Liver (tissue), 9 donors: ENCODE results near the gene PDILT. TPM values are rescaled to one million over a fixed set of nuclear protein-coding genes. Genes with fewer than 3 reads are reported as not detected.

Experiments
- DNase-seq: peaks from one replicate; pipeline ENCODE4 v3.0.0-alpha.2; 2017; ENCODE audit warnings: low spot score
- H3K27ac ChIP-seq, 2 donors: one replicate each; pipeline ENCODE4 v1.7.0; 2013; ENCODE audit warnings: inconsistent platforms in 2 of 2, low read length in 2 of 2, control low read depth in 1 of 2, low read depth in 1 of 2, mild to moderate bottlenecking in 1 of 2
- H3K27me3 ChIP-seq, 4 donors: one replicate each; pipeline versions ENCODE4 v1.6.1 to v1.7.0; 2013; ENCODE audit warnings: low read length in 3 of 4, inconsistent platforms in 1 of 4, mild to moderate bottlenecking in 1 of 4, moderate library complexity in 1 of 4; ENCODE audit not compliant: control insufficient read depth in 4 of 4, insufficient read depth in 4 of 4
- H3K36me3 ChIP-seq, 4 donors: one replicate each; pipeline versions ENCODE4 v1.6.1 to v1.7.0; 2013; ENCODE audit warnings: low read length in 3 of 4, mild to moderate bottlenecking in 3 of 4, low read depth in 1 of 4, moderate library complexity in 1 of 4; ENCODE audit not compliant: control insufficient read depth in 4 of 4, insufficient read depth in 3 of 4
- H3K4me1 ChIP-seq, 4 donors: one replicate each; pipeline versions ENCODE4 v1.6.1 to v1.7.0; 2013; ENCODE audit warnings: low read length in 3 of 4, mild to moderate bottlenecking in 3 of 4, moderate library complexity in 1 of 4; ENCODE audit not compliant: control insufficient read depth in 4 of 4, insufficient read depth in 4 of 4
- H3K4me3 ChIP-seq, 3 donors: one replicate each; pipeline versions ENCODE4 v1.6.1 to v1.7.0; 2013; ENCODE audit warnings: low read length in 3 of 3, control low read depth in 1 of 3, low read depth in 1 of 3, mild to moderate bottlenecking in 1 of 3
- H3K9ac ChIP-seq, 2 donors: one replicate each; pipeline ENCODE4 v1.7.0; 2013; ENCODE audit warnings: low read length in 2 of 2, mild to moderate bottlenecking in 2 of 2, moderate library complexity in 2 of 2, control low read depth in 1 of 2, low read depth in 1 of 2
- H3K9me3 ChIP-seq, 4 donors: one replicate each; pipeline versions ENCODE4 v1.6.1 to v1.7.0; 2013; ENCODE audit warnings: low read length in 3 of 4; ENCODE audit not compliant: control insufficient read depth in 4 of 4
- CTCF ChIP-seq: fragments of 150-350 bp; IDR thresholded peaks from 2 replicates; pipeline ENCODE4 v1.5.1; 2017; ENCODE audit warnings: improper control_type of control experiment, low read depth, low read length; ENCODE audit not compliant: missing input control
- FOXA1 ChIP-seq: IDR thresholded peaks from 2 replicates; pipeline ENCODE4 v1.6.1; 2016; ENCODE audit warnings: antibody characterized with exemption
- HNF4A ChIP-seq, 2 donors: conservative IDR thresholded peaks; 2 replicates each; pipeline ENCODE4 v1.6.1; 2016; ENCODE audit warnings: antibody characterized with exemption in 2 of 2, mild to moderate bottlenecking in 2 of 2
- JUND ChIP-seq, 2 donors: IDR thresholded peaks; 2 replicates each; pipeline ENCODE4 v1.6.1; 2016; ENCODE audit warnings: antibody characterized with exemption in 2 of 2
- MAX ChIP-seq: IDR thresholded peaks from 2 replicates; pipeline ENCODE4 v1.6.1; 2016; ENCODE audit warnings: antibody characterized with exemption
- RAD21 ChIP-seq, 2 donors: IDR thresholded peaks; 2 replicates each; pipeline ENCODE4 v1.6.1; 2016; ENCODE audit warnings: antibody characterized with exemption in 2 of 2, mild to moderate bottlenecking in 2 of 2
- RXRA ChIP-seq, 2 donors: IDR thresholded peaks; 2 replicates each; pipeline ENCODE4 v1.6.1; 2017 to 2018; ENCODE audit warnings: antibody characterized with exemption in 2 of 2, mild to moderate bottlenecking in 1 of 2
- SP1 ChIP-seq: IDR thresholded peaks from 2 replicates; pipeline ENCODE4 v1.6.1; 2018; ENCODE audit warnings: antibody characterized with exemption, mild to moderate bottlenecking
- TAF1 ChIP-seq: conservative IDR thresholded peaks from 2 replicates; pipeline ENCODE4 v1.6.1; 2016; ENCODE audit warnings: antibody characterized with exemption, mild to moderate bottlenecking
- WGBS: extraction: QIAGEN DNeasy Blood & Tissue Kit; methylation state at CpG from one replicate; pipeline ENCODE4 v1.1.7; 2013; 5-methylcytosine and 5-hydroxymethylcytosine counted together
- polyA plus RNA-seq, 2 donors: library from polyadenylated mRNA; stranded (reverse) in 1 of 2; unstranded in 1 of 2; fragments of 200-250 nt in 1 of 2; fragments of >200 nt in 1 of 2; fragmentation: Nextera tagmentation in 1 of 2; extraction: Ambion mirVana in 1 of 2; gene quantifications; one replicate each; pipeline versions ENCODE4 v1.2.1 to v1.2.3, GENCODE V29; 2013 to 2015
- total RNA-seq, 2 donors: library from RNA; depleted of rRNA; stranded (reverse); fragments of >200 nt; gene quantifications; one replicate each; pipeline ENCODE4 v1.2.3, GENCODE V29; 2014
- donor health status: healthy.
- donor health status: healthy.
- donor health status: healthy.
- donor health status: healthy.
- donor health status: healthy.

PDILT gene
- total and polyA plus RNA-seq, 4 donors = not detected

- Histone ChIP-seq H3K9me3 (no peaks in the 10 kb centered on the region), H3K9ac (no peak overlapping the region), H3K36me3 (no peaks in the 10 kb centered on the region), H3K4me1 (peaks cover 0 to 20% (median 13%) of the 10 kb centered on the region in 4 donors), H3K27ac (no peak overlapping the region), H3K4me3 (no peak overlapping the region), H3K27me3 (no peaks in the 10 kb centered on the region)
- TF ChIP-seq JUND (IDR thresholded peaks at IDR 0.05) = no peak
- peak; percentile 94 to 95 for TF ChIP-seq RAD21 (IDR thresholded peaks at IDR 0.05)
- no peak for TF ChIP-seq HNF4A (conservative IDR thresholded peaks at IDR 0.05)
- peak; percentile 97 for TF ChIP-seq CTCF
- WGBS = 32% methylated on average over 11 of the region's 11 CpGs
- peak; percentile 54 for DNase-seq
Observed at GRCh38 chr16:20383106-20384029, 21.2 kb downstream of the PDILT start.

GRCh38 chr16:20382202-20382948 lies 22.2 kb downstream of the PDILT start:
- Histone ChIP-seq H3K9ac (no peak overlapping the region), H3K9me3 (no peaks in the 10 kb centered on the region), H3K27me3 (no peaks in the 10 kb centered on the region), H3K4me1 (peaks cover 0 to 20% (median 13%) of the 10 kb centered on the region in 4 donors), H3K36me3 (no peaks in the 10 kb centered on the region), H3K27ac (no peak overlapping the region), H3K4me3 (no peak overlapping the region)
- whole genome bisulfite sequencing = 93% methylated on average over 7 of the region's 7 CpGs
- TF ChIP-seq SP1 (no peak), RAD21 (IDR thresholded peaks at IDR 0.05) (no peak), JUND (IDR thresholded peaks at IDR 0.05) (no peak), MAX (no peak), TAF1 (no peak), HNF4A (conservative IDR thresholded peaks at IDR 0.05) (no peak)
- no peak for DNase-seq

DNA sequence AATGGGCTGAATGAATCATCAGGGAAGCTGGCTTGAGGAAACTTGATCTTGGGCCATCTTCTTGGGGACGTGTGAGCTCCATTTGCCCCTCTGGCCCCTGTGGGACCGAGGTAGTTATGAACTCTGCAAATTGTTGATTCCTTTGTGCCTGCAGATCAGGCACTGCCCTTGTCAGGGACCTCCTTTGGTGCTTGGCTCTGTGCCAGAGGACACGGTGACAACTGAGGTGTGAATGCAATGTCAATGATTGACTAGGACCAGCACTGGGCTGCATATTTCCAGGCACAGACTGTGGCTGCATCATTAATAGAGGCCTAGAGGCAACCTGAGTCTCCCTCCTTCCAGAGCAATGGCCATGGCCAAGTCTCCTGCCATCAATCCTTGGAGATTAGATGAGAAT lies 23.8 kb downstream of the PDILT start:
- Histone ChIP-seq H3K4me3 (no peak overlapping the region), H3K36me3 (no peaks in the 10 kb centered on the region), H3K9ac (no peak overlapping the region), H3K27me3 (no peaks in the 10 kb centered on the region), H3K4me1 (peaks cover 0 to 6% (median 2%) of the 10 kb centered on the region in 4 donors), H3K27ac (no peak overlapping the region), H3K9me3 (no peaks in the 10 kb centered on the region)
- WGBS = 64% methylated on average over 3 of the region's 3 CpGs
- no peak for DNase-seq
- TF ChIP-seq FOXA1 = no peak
- TF ChIP-seq RXRA (IDR thresholded peaks at IDR 0.05) = no peak
